ENCODE data around the gene PRLR. TPM values are rescaled to one million over a fixed set of nuclear protein-coding genes. Genes with fewer than 3 reads are reported as not detected.

The PRLR gene
- total and polyA plus RNA-seq, 2 of the 8 experiments (the other 6 are each of a cell fraction or from before 2014, with no cell fraction given), result 0.53 to 2.5 TPM

GRCh38 chr5:35012796-35013195, 217.5 kb downstream of the PRLR start (continued):
- TF ChIP-seq ATF2 (IDR thresholded peaks at IDR 0.05; ENCODE audit: low read length), result no peak
- TF ChIP-seq POLR2AphosphoS5 (IDR thresholded peaks at IDR 0.05; ENCODE audit: low read depth, low read length), result no peak
- no peak for TF ChIP-seq JUND (IDR thresholded peaks at IDR 0.05; ENCODE audit: low read length)
